GM12801 (cell line): ENCODE data around the gene PRR11.

ENCODE experiments used
- CTCF ChIP-seq: IDR thresholded peaks from one replicate; pipeline ENCODE4 v1.5.1; 2011; ENCODE audit warnings: control low read depth; ENCODE audit not compliant: insufficient read length; ENCODE audit errors: extremely low read depth

PRR11 gene

GRCh38 chr17:59154292-59154720 is 1.2 kb upstream of the PRR11 start:
- no peak for TF ChIP-seq CTCF

GRCh38 chr17:59154721-59155438 is 666 bp upstream of the PRR11 start, which contains the start of gene SKA2:
Gene SKA2 (minus strand): TSS chr17:59155186. CDS start chr17:59155163, 23 bp downstream.
- no peak for TF ChIP-seq CTCF

- no peak for TF ChIP-seq CTCF
Measured at GRCh38 chr17:59160157-59161025, 4.8 kb downstream of the PRR11 start.

- TF ChIP-seq CTCF = no peak
Measured at GRCh38 chr17:59161477-59161876, 5.9 kb downstream of the PRR11 start.

GRCh38 chr17:59165933-59166342 is 10.4 kb downstream of the PRR11 start:
- TF ChIP-seq CTCF = no peak

- no peak for TF ChIP-seq CTCF
Measured at GRCh38 chr17:59167571-59168001, 12.0 kb downstream of the PRR11 start.

GRCh38 chr17:59172436-59173004 is 17.0 kb downstream of the PRR11 start:
- TF ChIP-seq CTCF = no peak
